CD4-positive, alpha-beta T cell (primary cell): ENCODE results near the gene PTPRT. TPM values are rescaled to one million over a fixed set of nuclear protein-coding genes. Genes with fewer than 3 reads are reported as not detected.
A peak's percentile ranks its signal among the peaks of the same experiment; 100 is the strongest.

Experiments used
- ATAC-seq: fragments of 200-7000 bp; cut with Tn5 transposase; one replicate; pipeline ENCODE4 v1.10.0; 2022; ENCODE audit warnings: mild to moderate bottlenecking; ENCODE audit not compliant: poor library complexity
- CTCF ChIA-PET: fragments of 350-600 bp; sonication (Branson Sonifier 250); formaldehyde crosslinking; loops from one replicate; lab custom pipeline; 2021; ENCODE audit warnings: antibody characterized with exemption, inconsistent platforms; lab: Charles Lee
- POLR2A ChIA-PET: fragments of 350-600 bp; sonication (Branson Sonifier 250); formaldehyde crosslinking; loops from one replicate; lab custom pipeline; 2021; ENCODE audit warnings: antibody characterized with exemption, inconsistent platforms; lab: Charles Lee
- DNase-seq, 14 experiments: peaks; one replicate each; pipeline ENCODE4 v3.0.0-alpha.2; 2013 to 2020; ENCODE audit warnings: mixed read lengths in 2 of 14
- H3K27ac ChIP-seq, 2 donors: one replicate each; pipeline versions ENCODE4 v1.5.1 to v1.7.0; 2013; ENCODE audit warnings: low read length in 2 of 2, low read depth in 1 of 2, mild to moderate bottlenecking in 1 of 2
- H3K27me3 ChIP-seq, 2 experiments: 1 replicate in 1 of 2; 2 replicates in 1 of 2; pipeline versions ENCODE4 v1.6.1 to v1.7.0; 2013; ENCODE audit warnings: low read length in 2 of 2, control low read depth in 1 of 2, mild to moderate bottlenecking in 1 of 2, moderate library complexity in 1 of 2; ENCODE audit not compliant: insufficient read depth in 2 of 2, control insufficient read depth in 1 of 2
- H3K36me3 ChIP-seq: one replicate; pipeline ENCODE4 v1.6.1; 2013; ENCODE audit warnings: low read length, control low read depth; ENCODE audit not compliant: insufficient read depth
- H3K4me1 ChIP-seq: one replicate; pipeline ENCODE4 v1.6.1; 2013; ENCODE audit warnings: low read length, control low read depth; ENCODE audit not compliant: insufficient read depth
- H3K4me3 ChIP-seq: one replicate; pipeline ENCODE4 v1.5.1; 2013; ENCODE audit warnings: mild to moderate bottlenecking, low read length, moderate library complexity
- H3K9me3 ChIP-seq, 2 experiments: 1 replicate in 1 of 2; 2 replicates in 1 of 2; pipeline versions ENCODE4 v1.6.1 to v1.7.0; 2013; ENCODE audit warnings: low read length in 2 of 2, mild to moderate bottlenecking in 2 of 2, control low read depth in 1 of 2, moderate library complexity in 1 of 2; ENCODE audit not compliant: control insufficient read depth in 1 of 2, insufficient read depth in 1 of 2
- H3K27ac Mint-ChIP-seq: one replicate; pipeline ENCODE4 v1.8.0; 2020; ENCODE audit warnings: mixed read lengths
- H3K27me3 Mint-ChIP-seq: one replicate; pipeline ENCODE4 v1.8.0; 2021; ENCODE audit warnings: mixed read lengths
- H3K36me3 Mint-ChIP-seq: one replicate; pipeline ENCODE4 v1.8.0; 2021; ENCODE audit warnings: low read depth, mixed read lengths
- H3K4me1 Mint-ChIP-seq: one replicate; pipeline ENCODE4 v1.8.0; 2021; ENCODE audit warnings: low read depth, mixed read lengths
- H3K4me3 Mint-ChIP-seq: one replicate; pipeline ENCODE4 v1.8.0; 2020; ENCODE audit warnings: mild to moderate bottlenecking, mixed read lengths
- H3K9me3 Mint-ChIP-seq: one replicate; pipeline ENCODE4 v1.8.0; 2020; ENCODE audit warnings: mixed read lengths
- intact Hi-C, 2 experiments: fragments of 100-400 bp; cut with DNase I in 1 of 2; cut with micrococcal nuclease in 1 of 2; formaldehyde crosslinking; loops; one replicate each; pipeline versions ENCODE4 v1.15.1 to v1.9.0; 2023 to 2025; cut with DNase I, micrococcal nuclease
- total RNA-seq, 174 experiments: library from RNA in 2 of 174; stranded (reverse) in 2 of 174; gene quantifications; one replicate each; pipeline ENCODE4 v1.2.3 and lab custom pipeline; 2021 to 2026
- TF ChIP-seq, protein P1 (sequence below): fragments of 200-600 bp; IDR thresholded peaks from one replicate; pipeline ENCODE4 v1.8.0; 2022; ENCODE audit warnings: antibody characterized with exemption, mild to moderate bottlenecking

Gene PTPRT
- total RNA-seq, 2 experiments from 2014 or later: not detected

DNA sequence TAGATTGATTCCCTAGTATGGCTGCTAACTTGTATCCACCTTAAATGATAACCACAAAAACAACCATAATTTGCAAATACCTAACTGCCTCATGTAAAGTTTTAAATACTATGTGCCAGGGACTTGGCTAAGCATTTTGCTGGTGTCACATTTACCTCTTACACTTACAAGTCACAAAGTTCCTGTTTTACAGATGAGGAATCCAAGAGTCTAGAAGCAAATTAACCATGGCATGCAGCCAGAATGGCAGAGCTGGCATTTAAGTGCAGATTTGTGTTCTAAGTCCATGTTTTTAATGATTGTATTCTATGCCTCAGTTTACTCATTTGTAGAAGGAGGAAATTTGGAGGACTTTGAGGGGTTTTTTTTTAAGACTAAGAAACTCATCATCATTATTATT lies 696.7 kb downstream of the PTPRT start:
- CTCF ChIA-PET: no interaction called here
- no peaks in the 10 kb centered on the region for H3K9me3 ChIP-seq
- TF ChIP-seq, protein P1, sequence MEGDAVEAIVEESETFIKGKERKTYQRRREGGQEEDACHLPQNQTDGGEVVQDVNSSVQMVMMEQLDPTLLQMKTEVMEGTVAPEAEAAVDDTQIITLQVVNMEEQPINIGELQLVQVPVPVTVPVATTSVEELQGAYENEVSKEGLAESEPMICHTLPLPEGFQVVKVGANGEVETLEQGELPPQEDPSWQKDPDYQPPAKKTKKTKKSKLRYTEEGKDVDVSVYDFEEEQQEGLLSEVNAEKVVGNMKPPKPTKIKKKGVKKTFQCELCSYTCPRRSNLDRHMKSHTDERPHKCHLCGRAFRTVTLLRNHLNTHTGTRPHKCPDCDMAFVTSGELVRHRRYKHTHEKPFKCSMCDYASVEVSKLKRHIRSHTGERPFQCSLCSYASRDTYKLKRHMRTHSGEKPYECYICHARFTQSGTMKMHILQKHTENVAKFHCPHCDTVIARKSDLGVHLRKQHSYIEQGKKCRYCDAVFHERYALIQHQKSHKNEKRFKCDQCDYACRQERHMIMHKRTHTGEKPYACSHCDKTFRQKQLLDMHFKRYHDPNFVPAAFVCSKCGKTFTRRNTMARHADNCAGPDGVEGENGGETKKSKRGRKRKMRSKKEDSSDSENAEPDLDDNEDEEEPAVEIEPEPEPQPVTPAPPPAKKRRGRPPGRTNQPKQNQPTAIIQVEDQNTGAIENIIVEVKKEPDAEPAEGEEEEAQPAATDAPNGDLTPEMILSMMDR: no peak

DNA sequence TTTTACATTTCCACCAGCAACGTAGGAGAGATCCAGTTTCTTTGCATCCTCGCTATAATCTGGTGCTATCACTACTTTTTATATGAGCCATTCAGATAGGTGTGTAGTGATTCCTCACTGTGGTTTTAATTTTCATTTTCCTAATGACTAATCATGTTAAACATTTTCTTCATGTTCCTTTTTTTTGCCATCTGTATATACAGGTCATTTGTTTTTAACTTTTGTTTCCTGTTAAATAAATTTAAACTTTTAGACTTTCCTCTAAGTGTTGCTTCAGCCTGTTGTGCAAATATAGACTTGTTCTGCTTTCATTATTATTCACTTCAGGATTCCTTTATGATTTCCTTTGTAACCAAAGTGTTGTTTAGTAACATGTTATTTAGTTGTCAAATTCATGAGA lies 697.4 kb downstream of the PTPRT start:
- Histone ChIP-seq H3K27ac (no peak overlapping the region), H3K9me3 (no peaks in the 10 kb centered on the region), H3K4me3 (no peak overlapping the region), H3K36me3 (no peaks in the 10 kb centered on the region), H3K4me1 (no peaks in the 10 kb centered on the region), H3K27me3 (no peaks in the 10 kb centered on the region)
- Mint-ChIP-seq H3K27ac (no peak overlapping the region), H3K27me3 (no peaks in the 10 kb centered on the region), H3K36me3 (no peaks in the 10 kb centered on the region), H3K4me3 (no peak overlapping the region), H3K4me1 (no peaks in the 10 kb centered on the region), H3K9me3 (peaks cover 2% of the 10 kb centered on the region)
- intact Hi-C loops: no loop called here
- TF ChIP-seq, protein P1: no peak
- ChIA-PET POLR2A (no interaction called here), CTCF (no interaction called here)
- ATAC-seq: no peak
- DNase-seq: peak in 2 of 14 experiments; percentile 2 to 19

More for the DNA sequence above, 696.7 kb downstream of the PTPRT start:
- no peak for ATAC-seq
- DNase-seq: peak in 2 of 14 experiments; percentile 8
- no peaks in the 10 kb centered on the region for H3K4me1 ChIP-seq
- H3K4me1 Mint-ChIP-seq: no peaks in the 10 kb centered on the region
- intact Hi-C loops: no loop called here
- no peak overlapping the region for H3K27ac Mint-ChIP-seq
- no peak overlapping the region for H3K4me3 Mint-ChIP-seq
- H3K36me3 ChIP-seq: no peaks in the 10 kb centered on the region
- H3K4me3 ChIP-seq: no peak overlapping the region
- H3K9me3 Mint-ChIP-seq: no peaks in the 10 kb centered on the region
- H3K36me3 Mint-ChIP-seq: no peaks in the 10 kb centered on the region
- POLR2A ChIA-PET: no interaction called here
- no peaks in the 10 kb centered on the region for H3K27me3 Mint-ChIP-seq
- H3K27me3 ChIP-seq: no peaks in the 10 kb centered on the region
- H3K27ac ChIP-seq: no peak overlapping the region

DNA sequence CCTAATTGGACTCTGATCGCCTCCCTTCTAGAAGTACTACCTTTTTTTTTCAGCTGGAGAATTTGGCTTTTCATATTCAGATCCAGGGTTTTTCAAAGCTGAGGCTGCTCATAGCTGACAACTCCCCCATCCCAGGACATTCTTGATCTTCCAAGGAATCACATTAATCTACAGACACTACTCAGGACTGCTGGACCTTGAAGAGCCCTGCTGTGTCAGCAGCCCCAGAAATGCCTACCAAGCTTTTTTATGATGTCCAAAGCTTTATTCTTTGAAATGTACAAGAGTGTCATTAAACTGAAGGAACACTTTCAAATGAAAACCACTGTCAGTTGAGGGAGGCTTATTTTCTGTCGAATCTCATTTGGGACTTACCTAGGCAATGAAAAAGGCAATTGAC lies 704.1 kb downstream of the PTPRT start:
- H3K36me3 Mint-ChIP-seq: no peaks in the 10 kb centered on the region
- peaks cover 2% of the 10 kb centered on the region for H3K9me3 Mint-ChIP-seq
- no peak overlapping the region for H3K4me3 ChIP-seq
- intact Hi-C loops: no loop called here
- H3K27me3 ChIP-seq: no peaks in the 10 kb centered on the region
- ChIA-PET CTCF (no interaction called here), POLR2A (no interaction called here)
- no peaks in the 10 kb centered on the region for H3K4me1 Mint-ChIP-seq
- ATAC-seq: no peak
- no peaks in the 10 kb centered on the region for H3K27me3 Mint-ChIP-seq
- H3K4me3 Mint-ChIP-seq: no peak overlapping the region
- H3K27ac Mint-ChIP-seq: no peak overlapping the region
- TF ChIP-seq, protein P1: no peak
- H3K36me3 ChIP-seq: no peaks in the 10 kb centered on the region
- no peak overlapping the region for H3K27ac ChIP-seq
- H3K9me3 ChIP-seq: no peaks in the 10 kb centered on the region
- H3K4me1 ChIP-seq: no peaks in the 10 kb centered on the region
- DNase-seq: no peak
